ENCODE results near the gene SLC5A2. TPM values are rescaled to one million over a fixed set of nuclear protein-coding genes. Genes with fewer than 3 reads are reported as not detected.

The SLC5A2 gene
- total and polyA plus RNA-seq, 2 of the 13 experiments (the other 11 are each of a cell fraction or from before 2014, with no cell fraction given): 0.24 to 0.97 TPM

DNA sequence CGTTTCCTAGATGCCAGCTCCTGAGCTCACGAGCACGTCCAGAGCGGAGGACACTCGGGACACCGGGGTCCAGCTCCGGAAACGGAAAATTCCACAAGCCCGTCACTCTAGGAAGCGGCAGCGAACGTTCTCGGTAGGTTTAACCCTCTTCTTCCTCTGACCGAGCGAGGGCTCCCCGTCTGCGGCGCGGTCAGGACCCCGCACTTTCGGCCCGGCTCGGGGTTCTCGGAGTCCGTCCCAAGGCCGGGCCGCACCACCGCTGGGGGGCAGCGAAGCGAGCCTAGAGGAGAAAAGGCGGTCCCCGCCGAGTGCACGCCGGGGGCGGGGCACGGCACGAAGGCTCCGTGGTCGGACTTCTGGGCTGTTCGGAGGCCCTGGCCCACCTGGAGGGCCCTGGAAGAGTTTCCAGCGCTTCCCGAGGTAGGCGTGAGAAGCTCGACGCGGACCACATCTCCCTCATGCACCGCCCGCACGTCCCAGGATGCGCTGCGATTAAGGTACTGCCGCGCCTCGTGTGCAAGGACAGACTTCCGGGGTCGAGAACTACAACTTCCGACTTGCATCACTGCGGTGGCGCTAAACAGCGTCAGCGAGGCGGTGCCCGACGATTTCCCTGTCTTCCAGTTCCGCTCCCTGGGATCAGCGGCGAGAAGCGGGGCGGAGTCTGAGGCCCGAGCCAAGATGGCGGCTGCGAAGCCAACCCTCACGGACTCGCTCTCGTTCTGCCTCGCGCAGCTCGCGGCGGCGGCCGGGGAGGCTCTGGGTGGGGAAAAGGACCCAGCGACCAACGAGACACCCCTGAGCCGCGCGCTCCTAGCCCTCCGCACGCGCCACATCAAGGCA, 23.9 kb upstream of the SLC5A2 start, which contains the start of gene ARMC5 (continued):
- TF ChIP-seq U2AF1 (optimal IDR thresholded peaks at IDR 0.05; ENCODE audit: low read depth, low read length): peak; percentile 88
- TF ChIP-seq CBX1 (IDR thresholded peaks at IDR 0.05; ENCODE audit: low read depth): no peak
- no peak for TF ChIP-seq ZNF878 (CRISPR knock-in tag; IDR thresholded peaks at IDR 0.05)
- no peak for TF ChIP-seq ZBTB37 (CRISPR knock-in tag; IDR thresholded peaks at IDR 0.05)
- TF ChIP-seq HDAC1 (CRISPR knock-in tag; IDR thresholded peaks at IDR 0.05): peak; percentile 86
- peak; percentile 84; the same call in 1 of the 2 replicates for TF ChIP-seq FOXJ3 (CRISPR knock-in tag; IDR thresholded peaks at IDR 0.05; ENCODE audit: borderline replicate concordance)
- peak; percentile 90 to 94; a peak in 3 of 4 replicates for TF ChIP-seq KLF16 (CRISPR knock-in tag; IDR thresholded peaks at IDR 0.05)
- no peak for TF ChIP-seq SMARCE1 (IDR thresholded peaks at IDR 0.05; ENCODE audit: borderline replicate concordance)
- TF ChIP-seq ZNF430 (CRISPR knock-in tag; IDR thresholded peaks at IDR 0.05): peak; percentile 93; the same call in 1 of the 2 replicates
- TF ChIP-seq PRPF4 (IDR thresholded peaks at IDR 0.05; ENCODE audit: low read depth, low read length, poor library complexity, severe bottlenecking): no peak
- TF ChIP-seq ZNF572 (CRISPR knock-in tag; IDR thresholded peaks at IDR 0.05): no peak
- TF ChIP-seq ZEB1 (IDR thresholded peaks at IDR 0.05; ENCODE audit: insufficient replicate concordance, low read depth): no peak
- TF ChIP-seq, protein P1, sequence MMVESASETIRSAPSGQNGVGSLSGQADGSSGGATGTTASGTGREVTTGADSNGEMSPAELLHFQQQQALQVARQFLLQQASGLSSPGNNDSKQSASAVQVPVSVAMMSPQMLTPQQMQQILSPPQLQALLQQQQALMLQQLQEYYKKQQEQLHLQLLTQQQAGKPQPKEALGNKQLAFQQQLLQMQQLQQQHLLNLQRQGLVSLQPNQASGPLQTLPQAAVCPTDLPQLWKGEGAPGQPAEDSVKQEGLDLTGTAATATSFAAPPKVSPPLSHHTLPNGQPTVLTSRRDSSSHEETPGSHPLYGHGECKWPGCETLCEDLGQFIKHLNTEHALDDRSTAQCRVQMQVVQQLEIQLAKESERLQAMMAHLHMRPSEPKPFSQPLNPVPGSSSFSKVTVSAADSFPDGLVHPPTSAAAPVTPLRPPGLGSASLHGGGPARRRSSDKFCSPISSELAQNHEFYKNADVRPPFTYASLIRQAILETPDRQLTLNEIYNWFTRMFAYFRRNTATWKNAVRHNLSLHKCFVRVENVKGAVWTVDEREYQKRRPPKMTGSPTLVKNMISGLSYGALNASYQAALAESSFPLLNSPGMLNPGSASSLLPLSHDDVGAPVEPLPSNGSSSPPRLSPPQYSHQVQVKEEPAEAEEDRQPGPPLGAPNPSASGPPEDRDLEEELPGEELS (CRISPR knock-in tag; IDR thresholded peaks at IDR 0.05): peak; percentile 76
- no peak; the same call in 1 of the 2 replicates for TF ChIP-seq ZBTB46 (CRISPR knock-in tag; IDR thresholded peaks at IDR 0.05; ENCODE audit: borderline replicate concordance)
- TF ChIP-seq, protein P2, sequence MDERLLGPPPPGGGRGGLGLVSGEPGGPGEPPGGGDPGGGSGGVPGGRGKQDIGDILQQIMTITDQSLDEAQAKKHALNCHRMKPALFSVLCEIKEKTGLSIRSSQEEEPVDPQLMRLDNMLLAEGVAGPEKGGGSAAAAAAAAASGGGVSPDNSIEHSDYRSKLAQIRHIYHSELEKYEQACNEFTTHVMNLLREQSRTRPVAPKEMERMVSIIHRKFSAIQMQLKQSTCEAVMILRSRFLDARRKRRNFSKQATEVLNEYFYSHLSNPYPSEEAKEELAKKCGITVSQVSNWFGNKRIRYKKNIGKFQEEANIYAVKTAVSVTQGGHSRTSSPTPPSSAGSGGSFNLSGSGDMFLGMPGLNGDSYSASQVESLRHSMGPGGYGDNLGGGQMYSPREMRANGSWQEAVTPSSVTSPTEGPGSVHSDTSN (CRISPR knock-in tag; IDR thresholded peaks at IDR 0.05): no peak
- no peak for TF ChIP-seq MAFG (CRISPR knock-in tag; IDR thresholded peaks at IDR 0.05)
- no peak for TF ChIP-seq PLRG1 (conservative IDR thresholded peaks at IDR 0.05)
- peak; percentile 63; the same call in 1 of the 2 replicates for TF ChIP-seq ZNF253 (CRISPR knock-in tag; IDR thresholded peaks at IDR 0.05; ENCODE audit: borderline replicate concordance)
